A549 (cell line): ENCODE results near the gene PMPCA. TPM values are rescaled to one million over a fixed set of nuclear protein-coding genes. Genes with fewer than 3 reads are reported as not detected.

ENCODE experiments used
- ATAC-seq, 2 experiments: fragments of 200-7000 bp in 1 of 2; fragments of >200 bp in 1 of 2; cut with Nextera tagmentation in 1 of 2; cut with Tn5 transposase in 1 of 2; 3 replicates each; pipeline versions ENCODE4 v1.8.0 to v1.9.1; 2018 to 2020; ENCODE audit warnings: mild to moderate bottlenecking in 1 of 2, moderate library complexity in 1 of 2
- CTCF ChIA-PET: fragments of 300-600 bp; sonication (Branson Sonifier 250); formaldehyde crosslinking; extraction: SDS; loops from one replicate; lab custom pipeline; 2021; ENCODE audit warnings: antibody characterized with exemption, inconsistent platforms; lab: Yijun Ruan, JAX
- POLR2A ChIA-PET: fragments of 350-600 bp; formaldehyde crosslinking; extraction: SDS; loops from one replicate; lab custom pipeline; 2021; ENCODE audit warnings: antibody characterized with exemption, inconsistent platforms; lab: Yijun Ruan, JAX
- DNase-seq, 2 experiments: peaks; one replicate each; pipeline versions ENCODE4 v3.0.0 to v3.0.0-alpha.2; 2011 to 2016; ENCODE audit warnings: low read depth in 1 of 2, low spot score in 1 of 2
- FAIRE-seq: peaks from 2 replicates; lab custom pipeline; 2011; peaks lifted over from hg19 to GRCh38; lab: Jason Lieb, UNC
- H3K27ac ChIP-seq, 2 experiments: fragments of >200 bp; sonication (Bioruptor Twin); formaldehyde crosslinking; 3 replicates each; pipeline ENCODE4 v1.5.1; 2016 to 2017
- H3K4me1 ChIP-seq: fragments of >200 bp; sonication (Bioruptor Twin); formaldehyde crosslinking; 3 replicates; pipeline ENCODE4 v1.6.1; 2016
- H3K4me2 ChIP-seq: fragments of >200 bp; sonication (Bioruptor Twin); formaldehyde crosslinking; 3 replicates; pipeline ENCODE4 v1.6.1; 2016
- H3K4me3 ChIP-seq: fragments of >200 bp; sonication (Bioruptor Twin); formaldehyde crosslinking; 3 replicates; pipeline ENCODE4 v1.5.1; 2016
- H3K9me3 ChIP-seq: fragments of >200 bp; sonication (Bioruptor Twin); formaldehyde crosslinking; 3 replicates; pipeline ENCODE4 v1.6.1; 2016
- BHLHE40 ChIP-seq: IDR thresholded peaks from 2 replicates; pipeline ENCODE4 v1.6.1; 2012; ENCODE audit warnings: low read depth, low read length, inconsistent platforms
- EHMT2 ChIP-seq: fragments of 200-600 bp; sonication (generic); IDR thresholded peaks from 2 replicates; pipeline ENCODE4 v1.6.1; 2016; ENCODE audit warnings: antibody characterized with exemption, low read depth, mild to moderate bottlenecking, moderate library complexity
- FOSB ChIP-seq: fragments of 250-450 bp; sonication (Bioruptor Pico); IDR thresholded peaks from 2 replicates; pipeline ENCODE4 v1.5.0; 2020; ENCODE audit warnings: mild to moderate bottlenecking, moderate library complexity
- FOSL2 ChIP-seq, 2 experiments: fragments of 450-650 bp in 1 of 2; fragments of >200 bp in 1 of 2; sonication (Bioruptor Twin) in 1 of 2; formaldehyde crosslinking; IDR thresholded peaks; 2 replicates each; pipeline versions ENCODE4 v1.5.0 to v1.6.1; 2016 to 2020; ENCODE audit warnings: mild to moderate bottlenecking in 1 of 2, moderate library complexity in 1 of 2
- GATA3 ChIP-seq: IDR thresholded peaks from 2 replicates; pipeline ENCODE4 v1.6.1; 2012; ENCODE audit warnings: borderline replicate concordance
- HEYL ChIP-seq: fragments of 250-450 bp; sonication (Bioruptor Pico); IDR thresholded peaks from 2 replicates; pipeline ENCODE4 v1.8.0; 2021; ENCODE audit warnings: mild to moderate bottlenecking, moderate library complexity
- HOXB13 ChIP-seq: fragments of 250-450 bp; sonication (Bioruptor Pico); IDR thresholded peaks from 2 replicates; pipeline ENCODE4 v1.5.0; 2020; ENCODE audit warnings: low read depth, mild to moderate bottlenecking, moderate library complexity
- JUN ChIP-seq, 2 experiments: fragments of >200 bp; sonication (Bioruptor Twin); formaldehyde crosslinking; IDR thresholded peaks; 2 replicates in 1 of 2; 3 replicates in 1 of 2; pipeline ENCODE4 v1.6.1; 2016 to 2017
- KDM5A ChIP-seq: fragments of 200-600 bp; sonication (generic); IDR thresholded peaks from 2 replicates; pipeline ENCODE4 v1.6.1; 2016; ENCODE audit warnings: antibody characterized with exemption, mild to moderate bottlenecking
- RAD21 ChIP-seq, 2 experiments: fragments of >200 bp in 1 of 2; sonication (Bioruptor Twin) in 1 of 2; formaldehyde crosslinking in 1 of 2; IDR thresholded peaks in 1 of 2; conservative IDR thresholded peaks in 1 of 2; 2 replicates in 1 of 2; 3 replicates in 1 of 2; pipeline ENCODE4 v1.6.1; 2012 to 2018; ENCODE audit warnings: inconsistent platforms in 1 of 2
- RCOR1 ChIP-seq: fragments of 150-350 bp; IDR thresholded peaks from 2 replicates; pipeline ENCODE4 v1.6.1; 2014; ENCODE audit warnings: antibody characterized with exemption, low read length, low read depth
- RFX5 ChIP-seq: fragments of 450-650 bp; IDR thresholded peaks from 2 replicates; pipeline ENCODE4 v1.7.1; 2014; ENCODE audit warnings: antibody characterized with exemption, mild to moderate bottlenecking, moderate library complexity
- ZFP36 ChIP-seq: fragments of 450-650 bp; IDR thresholded peaks from 2 replicates; pipeline ENCODE4 v1.6.1; 2014; ENCODE audit warnings: borderline replicate concordance; ENCODE audit not compliant: partially characterized antibody
- WGBS: methylation state at CpG from one replicate; pipeline ENCODE4 v1.1.6; 2017; ENCODE audit errors: missing lambda C conversion rate; 5-methylcytosine and 5-hydroxymethylcytosine counted together
- polyA plus RNA-seq, 4 experiments: library from polyadenylated mRNA; depleted of rRNA in 3 of 4; stranded (reverse); fragments of >200 nt; fragmentation: RNase III in 1 of 4; extraction: RNeasy Plus Mini Kit Qiagen cat#74134 plus additional on column Dnase treatment in 1 of 4; gene quantifications; 2 replicates in 3 of 4; 3 replicates in 1 of 4; pipeline ENCODE4 v1.2.3, GENCODE V29; 2011 to 2017
- TF ChIP-seq, protein P1 (sequence below): fragments of >200 bp; sonication (Bioruptor Twin); formaldehyde crosslinking; IDR thresholded peaks from 3 replicates; pipeline ENCODE4 v1.6.1; 2016
- TF ChIP-seq, protein P2 (sequence below): fragments of 250-450 bp; sonication (Bioruptor Pico); IDR thresholded peaks from 2 replicates; pipeline ENCODE4 v1.5.0; 2021; ENCODE audit warnings: mild to moderate bottlenecking, moderate library complexity, borderline replicate concordance
- TF ChIP-seq, protein P3 (sequence below): IDR thresholded peaks from 2 replicates; pipeline ENCODE4 v1.6.1; 2012; ENCODE audit warnings: low read depth, borderline replicate concordance
- TF ChIP-seq, protein P4 (sequence below): IDR thresholded peaks from 2 replicates; pipeline ENCODE4 v1.6.1; 2012
- TF ChIP-seq, protein P5 (sequence below): fragments of 200-600 bp; sonication (generic); IDR thresholded peaks from 2 replicates; pipeline ENCODE4 v1.6.1; 2016; ENCODE audit warnings: antibody characterized with exemption, mild to moderate bottlenecking, moderate library complexity

PMPCA gene
- polyA plus RNA-seq, 2 of the 4 experiments (the other 2 are of a cell fraction), result 71.1 to 89.2 TPM

DNA sequence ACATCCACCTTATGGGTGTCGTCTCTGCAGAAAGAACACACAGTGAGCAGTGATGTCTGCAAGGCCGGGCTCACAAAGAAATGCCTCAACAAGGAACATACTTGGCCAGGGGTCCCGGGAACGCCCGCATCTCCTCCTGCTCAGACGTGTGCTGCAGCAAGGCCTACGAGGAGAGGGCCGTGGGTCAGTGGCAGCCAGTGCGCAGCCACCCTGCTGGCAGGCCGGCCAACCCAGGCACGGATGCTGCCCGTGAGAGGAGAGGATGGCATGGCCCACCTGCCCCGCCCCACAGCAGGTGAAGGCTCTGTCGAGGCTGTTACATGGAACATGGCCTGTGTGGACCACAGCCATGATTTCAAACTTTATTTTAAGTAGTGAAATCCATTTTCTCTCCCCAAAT, 53.1 kb downstream of the PMPCA start:
- TF ChIP-seq, protein P1, sequence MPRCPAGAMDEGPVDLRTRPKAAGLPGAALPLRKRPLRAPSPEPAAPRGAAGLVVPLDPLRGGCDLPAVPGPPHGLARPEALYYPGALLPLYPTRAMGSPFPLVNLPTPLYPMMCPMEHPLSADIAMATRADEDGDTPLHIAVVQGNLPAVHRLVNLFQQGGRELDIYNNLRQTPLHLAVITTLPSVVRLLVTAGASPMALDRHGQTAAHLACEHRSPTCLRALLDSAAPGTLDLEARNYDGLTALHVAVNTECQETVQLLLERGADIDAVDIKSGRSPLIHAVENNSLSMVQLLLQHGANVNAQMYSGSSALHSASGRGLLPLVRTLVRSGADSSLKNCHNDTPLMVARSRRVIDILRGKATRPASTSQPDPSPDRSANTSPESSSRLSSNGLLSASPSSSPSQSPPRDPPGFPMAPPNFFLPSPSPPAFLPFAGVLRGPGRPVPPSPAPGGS, result no peak
- no peak for TF ChIP-seq RCOR1
- TF ChIP-seq HOXB13 (CRISPR knock-in tag), result no peak
- no peak for TF ChIP-seq ZFP36
- TF ChIP-seq EHMT2, result no peak
- TF ChIP-seq HEYL (CRISPR knock-in tag), result no peak
- no peak for TF ChIP-seq RFX5
- TF ChIP-seq RAD21 (conservative IDR thresholded peaks at IDR 0.05 in 1 of 2, IDR thresholded peaks at IDR 0.05 in 1 of 2), result no peak
- TF ChIP-seq, protein P2, sequence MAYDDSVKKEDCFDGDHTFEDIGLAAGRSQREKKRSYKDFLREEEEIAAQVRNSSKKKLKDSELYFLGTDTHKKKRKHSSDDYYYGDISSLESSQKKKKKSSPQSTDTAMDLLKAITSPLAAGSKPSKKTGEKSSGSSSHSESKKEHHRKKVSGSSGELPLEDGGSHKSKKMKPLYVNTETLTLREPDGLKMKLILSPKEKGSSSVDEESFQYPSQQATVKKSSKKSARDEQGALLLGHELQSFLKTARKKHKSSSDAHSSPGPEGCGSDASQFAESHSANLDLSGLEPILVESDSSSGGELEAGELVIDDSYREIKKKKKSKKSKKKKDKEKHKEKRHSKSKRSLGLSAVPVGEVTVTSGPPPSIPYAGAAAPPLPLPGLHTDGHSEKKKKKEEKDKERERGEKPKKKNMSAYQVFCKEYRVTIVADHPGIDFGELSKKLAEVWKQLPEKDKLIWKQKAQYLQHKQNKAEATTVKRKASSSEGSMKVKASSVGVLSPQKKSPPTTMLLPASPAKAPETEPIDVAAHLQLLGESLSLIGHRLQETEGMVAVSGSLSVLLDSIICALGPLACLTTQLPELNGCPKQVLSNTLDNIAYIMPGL (CRISPR knock-in tag), result no peak
- TF ChIP-seq, protein P3, sequence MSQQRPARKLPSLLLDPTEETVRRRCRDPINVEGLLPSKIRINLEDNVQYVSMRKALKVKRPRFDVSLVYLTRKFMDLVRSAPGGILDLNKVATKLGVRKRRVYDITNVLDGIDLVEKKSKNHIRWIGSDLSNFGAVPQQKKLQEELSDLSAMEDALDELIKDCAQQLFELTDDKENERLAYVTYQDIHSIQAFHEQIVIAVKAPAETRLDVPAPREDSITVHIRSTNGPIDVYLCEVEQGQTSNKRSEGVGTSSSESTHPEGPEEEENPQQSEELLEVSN, result no peak
- TF ChIP-seq, protein P4, sequence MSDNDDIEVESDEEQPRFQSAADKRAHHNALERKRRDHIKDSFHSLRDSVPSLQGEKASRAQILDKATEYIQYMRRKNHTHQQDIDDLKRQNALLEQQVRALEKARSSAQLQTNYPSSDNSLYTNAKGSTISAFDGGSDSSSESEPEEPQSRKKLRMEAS, result no peak
- no peak overlapping the region for H3K4me3 ChIP-seq
- no peak overlapping the region for H3K27ac ChIP-seq
- CTCF ChIA-PET, result interaction anchor here (0.8 to 1.8 kb wide), 6 partner anchors 8 to 24 kb away, joined by 3 to 6 read pairs (median 4); no protein-coding TSS in a partner anchor
- FAIRE-seq (no peak), ATAC-seq (no peak), DNase-seq (no peak)
- H3K4me2 ChIP-seq, result no peak overlapping the region
- 92% methylated on average over 10 of the region's 14 CpGs for WGBS
- H3K9me3 ChIP-seq, result no peaks in the 10 kb centered on the region
- POLR2A ChIA-PET, result no interaction called here
- no peaks in the 10 kb centered on the region for H3K4me1 ChIP-seq

DNA sequence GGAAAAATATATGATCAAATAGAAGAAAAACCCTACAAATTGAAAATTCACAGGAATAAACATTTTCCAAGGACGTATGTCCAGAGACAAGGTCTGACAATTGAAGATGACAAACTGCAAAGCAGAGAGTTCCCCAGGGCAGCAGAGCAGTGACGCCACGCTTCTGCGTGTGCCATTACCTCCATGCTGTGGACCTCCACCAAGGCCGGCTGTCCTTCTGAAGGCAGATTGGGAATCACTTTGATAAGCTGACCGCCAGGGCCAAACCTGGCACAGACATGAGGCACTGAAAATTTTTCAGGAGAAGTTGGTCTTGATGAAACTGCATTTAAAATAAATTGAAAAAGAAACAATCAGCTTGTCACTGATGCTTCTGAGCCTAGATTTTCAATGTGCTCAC, 53.8 kb downstream of the PMPCA start:
- 89% methylated on average over 6 of the region's 6 CpGs for WGBS
- Histone ChIP-seq H3K4me3 (no peak overlapping the region), H3K9me3 (no peaks in the 10 kb centered on the region), H3K27ac (no peak overlapping the region), H3K4me1 (no peaks in the 10 kb centered on the region), H3K4me2 (no peak overlapping the region)
- no peak for ATAC-seq
- no peak for DNase-seq
- CTCF ChIA-PET, result interaction anchor here (0.6 to 1.8 kb wide), 2 partner anchors 18 to 21 kb away, joined by 3 to 5 read pairs; no protein-coding TSS in a partner anchor
- FAIRE-seq, result no peak
- POLR2A ChIA-PET, result no interaction called here
- TF ChIP-seq RAD21 (conservative IDR thresholded peaks at IDR 0.05 in 1 of 2, IDR thresholded peaks at IDR 0.05 in 1 of 2), result no peak

DNA sequence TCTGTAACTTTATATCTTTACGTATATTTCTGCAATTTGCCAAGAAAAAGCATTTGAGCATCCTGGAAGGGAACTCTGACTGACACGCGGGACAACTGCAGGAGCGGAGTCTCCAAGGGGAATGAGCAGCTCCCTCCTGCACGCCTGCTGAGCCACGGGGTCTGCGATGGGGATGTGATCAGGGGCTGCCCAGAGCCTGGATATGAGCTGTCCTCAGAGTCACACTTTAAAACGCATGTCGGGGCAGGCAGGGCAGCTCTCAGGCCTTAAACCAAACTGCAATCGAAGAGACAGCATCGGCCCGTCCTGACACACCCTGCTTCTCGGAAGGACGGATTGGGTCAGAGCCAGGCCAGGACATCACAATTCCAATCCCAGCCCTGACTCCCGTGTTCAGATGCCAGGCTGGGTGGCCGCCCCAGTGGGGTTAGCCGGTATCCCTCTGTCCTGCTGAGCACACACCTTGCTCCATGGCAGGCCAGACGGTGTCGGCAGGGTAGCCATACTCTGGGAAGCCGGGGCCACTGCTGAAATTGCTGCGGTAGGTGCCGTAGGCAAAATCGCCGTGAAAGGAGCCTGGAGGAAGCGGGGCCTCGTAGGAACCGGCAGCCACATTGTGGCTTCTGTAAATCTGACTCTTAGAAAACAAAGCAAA, 55.2 kb downstream of the PMPCA start:
- Histone ChIP-seq H3K27ac (no peak overlapping the region), H3K4me1 (no peaks in the 10 kb centered on the region), H3K9me3 (no peaks in the 10 kb centered on the region), H3K4me2 (no peak overlapping the region)
- FAIRE-seq (no peak), ATAC-seq (peak in 1 of 2 experiments; percentile 28; a peak in 1 of 6 replicates), DNase-seq (no peak)
- 93% methylated on average over 26 of the region's 27 CpGs for WGBS
- CTCF ChIA-PET, result interaction anchor here (1.1 kb wide), 1 partner anchor 102 kb away, joined by 3 read pairs; the partner anchor contains the start of gene DNLZ
- TF ChIP-seq EHMT2, result no peak
- TF ChIP-seq ZFP36, result no peak
- no peak for TF ChIP-seq BHLHE40
- no peak for TF ChIP-seq FOSL2 (IDR thresholded peaks at IDR 0.05)
- no peak for TF ChIP-seq FOSL2 (CRISPR knock-in tag; IDR thresholded peaks at IDR 0.05)
- TF ChIP-seq FOSB (CRISPR knock-in tag), result no peak
- TF ChIP-seq, protein P5, sequence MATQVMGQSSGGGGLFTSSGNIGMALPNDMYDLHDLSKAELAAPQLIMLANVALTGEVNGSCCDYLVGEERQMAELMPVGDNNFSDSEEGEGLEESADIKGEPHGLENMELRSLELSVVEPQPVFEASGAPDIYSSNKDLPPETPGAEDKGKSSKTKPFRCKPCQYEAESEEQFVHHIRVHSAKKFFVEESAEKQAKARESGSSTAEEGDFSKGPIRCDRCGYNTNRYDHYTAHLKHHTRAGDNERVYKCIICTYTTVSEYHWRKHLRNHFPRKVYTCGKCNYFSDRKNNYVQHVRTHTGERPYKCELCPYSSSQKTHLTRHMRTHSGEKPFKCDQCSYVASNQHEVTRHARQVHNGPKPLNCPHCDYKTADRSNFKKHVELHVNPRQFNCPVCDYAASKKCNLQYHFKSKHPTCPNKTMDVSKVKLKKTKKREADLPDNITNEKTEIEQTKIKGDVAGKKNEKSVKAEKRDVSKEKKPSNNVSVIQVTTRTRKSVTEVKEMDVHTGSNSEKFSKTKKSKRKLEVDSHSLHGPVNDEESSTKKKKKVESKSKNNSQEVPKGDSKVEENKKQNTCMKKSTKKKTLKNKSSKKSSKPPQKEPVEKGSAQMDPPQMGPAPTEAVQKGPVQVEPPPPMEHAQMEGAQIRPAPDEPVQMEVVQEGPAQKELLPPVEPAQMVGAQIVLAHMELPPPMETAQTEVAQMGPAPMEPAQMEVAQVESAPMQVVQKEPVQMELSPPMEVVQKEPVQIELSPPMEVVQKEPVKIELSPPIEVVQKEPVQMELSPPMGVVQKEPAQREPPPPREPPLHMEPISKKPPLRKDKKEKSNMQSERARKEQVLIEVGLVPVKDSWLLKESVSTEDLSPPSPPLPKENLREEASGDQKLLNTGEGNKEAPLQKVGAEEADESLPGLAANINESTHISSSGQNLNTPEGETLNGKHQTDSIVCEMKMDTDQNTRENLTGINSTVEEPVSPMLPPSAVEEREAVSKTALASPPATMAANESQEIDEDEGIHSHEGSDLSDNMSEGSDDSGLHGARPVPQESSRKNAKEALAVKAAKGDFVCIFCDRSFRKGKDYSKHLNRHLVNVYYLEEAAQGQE, result no peak
- no peak for TF ChIP-seq KDM5A
- TF ChIP-seq GATA3, result no peak
- TF ChIP-seq, protein P1, result no peak
- TF ChIP-seq JUN (IDR thresholded peaks at IDR 0.05), result no peak
- TF ChIP-seq, protein P3, result no peak
- TF ChIP-seq, all 56 proteins: peak for 0
- POLR2A ChIA-PET, result no interaction called here
- H3K4me3 ChIP-seq, result no peak overlapping the region
